ENCODE results near the gene RHOV. TPM values are rescaled to one million over a fixed set of nuclear protein-coding genes. Genes with fewer than 3 reads are reported as not detected.

Gene RHOV
- total RNA-seq, 2 experiments from 2014 or later, result 0.63 to 1.5 TPM

GRCh38 chr15:40922608-40923005 is 48.6 kb upstream of the RHOV start:
- no peaks in the 10 kb centered on the region for H4K20me1 ChIP-seq (ENCODE audit: insufficient read depth, low read length)
- no TSS peak for BruUV-seq (replicated peaks)
- no peak overlapping the region for H3K4me2 ChIP-seq (ENCODE audit: low read length)
- no peak overlapping the region for H3K27ac ChIP-seq (ENCODE audit: low read depth, low read length, poor library complexity, severe bottlenecking)
- no peaks in the 10 kb centered on the region for H3K9me2 ChIP-seq (ENCODE audit: insufficient read depth, low read length)
- TF ChIP-seq CTCF (conservative IDR thresholded peaks at IDR 0.05; ENCODE audit: low read length), result no peak
- no peak for TF ChIP-seq EZH2phosphoT487 (IDR thresholded peaks at IDR 0.05; ENCODE audit: borderline replicate concordance, low read depth, low read length)
- ChIA-PET POLR2A (no interaction called here), CTCF (ENCODE audit: unreplicated experiment) (no interaction called here)
- H3K9me3 ChIP-seq (ENCODE audit: low read length), result no peaks in the 10 kb centered on the region
- H2AFZ ChIP-seq (ENCODE audit: low read length), result no peak overlapping the region
- peaks cover under 1% of the 10 kb centered on the region for H3K4me1 ChIP-seq (ENCODE audit: insufficient read depth, low read length, poor library complexity, severe bottlenecking)
- H3K36me3 ChIP-seq (ENCODE audit: insufficient read depth, low read length), result no peaks in the 10 kb centered on the region
- intact Hi-C loops (cut with micrococcal nuclease; ENCODE audit: unreplicated experiment), result no loop called here
- H3K4me3 ChIP-seq (ENCODE audit: low read depth, low read length, poor library complexity, severe bottlenecking), result no peak overlapping the region
- no peaks in the 10 kb centered on the region for H3K79me2 ChIP-seq (ENCODE audit: insufficient read depth, low read depth, low read length)
- DNase-seq (ENCODE audit: low spot score), result no peak

- Histone ChIP-seq H4K20me1 (ENCODE audit: insufficient read depth, low read length) (no peaks in the 10 kb centered on the region), H3K9me2 (ENCODE audit: insufficient read depth, low read length) (no peaks in the 10 kb centered on the region), H3K9me3 (ENCODE audit: low read length) (no peaks in the 10 kb centered on the region), H2AFZ (ENCODE audit: low read length) (no peak overlapping the region), H3K36me3 (ENCODE audit: insufficient read depth, low read length) (no peaks in the 10 kb centered on the region), H3K4me2 (ENCODE audit: low read length) (no peak overlapping the region), H3K27ac (ENCODE audit: low read depth, low read length, poor library complexity, severe bottlenecking) (no peak overlapping the region), H3K4me1 (ENCODE audit: insufficient read depth, low read length, poor library complexity, severe bottlenecking) (no peaks in the 10 kb centered on the region), H3K4me3 (ENCODE audit: low read depth, low read length, poor library complexity, severe bottlenecking) (no peak overlapping the region), H3K79me2 (ENCODE audit: insufficient read depth, low read depth, low read length) (no peaks in the 10 kb centered on the region)
- POLR2A ChIA-PET, result no interaction called here
- CTCF ChIA-PET (ENCODE audit: unreplicated experiment), result no interaction called here
- intact Hi-C loops (cut with micrococcal nuclease; ENCODE audit: unreplicated experiment), result no loop called here
- TF ChIP-seq CTCF (conservative IDR thresholded peaks at IDR 0.05; ENCODE audit: low read length) (no peak), EZH2phosphoT487 (IDR thresholded peaks at IDR 0.05; ENCODE audit: borderline replicate concordance, low read depth, low read length) (no peak)
- no TSS peak for BruUV-seq (replicated peaks)
- DNase-seq (ENCODE audit: low spot score), result no peak
Observed at GRCh38 chr15:40921949-40922607, 48.0 kb upstream of the RHOV start.

- ChIA-PET POLR2A (no interaction called here), CTCF (ENCODE audit: unreplicated experiment) (no interaction called here)
- Histone ChIP-seq H3K79me2 (ENCODE audit: insufficient read depth, low read depth, low read length) (no peaks in the 10 kb centered on the region), H3K9me2 (ENCODE audit: insufficient read depth, low read length) (no peaks in the 10 kb centered on the region), H4K20me1 (ENCODE audit: insufficient read depth, low read length) (no peaks in the 10 kb centered on the region), H3K27ac (ENCODE audit: low read depth, low read length, poor library complexity, severe bottlenecking) (no peak overlapping the region), H3K36me3 (ENCODE audit: insufficient read depth, low read length) (no peaks in the 10 kb centered on the region), H3K9me3 (ENCODE audit: low read length) (no peaks in the 10 kb centered on the region), H2AFZ (ENCODE audit: low read length) (no peak overlapping the region), H3K4me2 (ENCODE audit: low read length) (no peak overlapping the region), H3K4me3 (ENCODE audit: low read depth, low read length, poor library complexity, severe bottlenecking) (no peak overlapping the region), H3K4me1 (ENCODE audit: insufficient read depth, low read length, poor library complexity, severe bottlenecking) (no peaks in the 10 kb centered on the region)
- no peak for DNase-seq (ENCODE audit: low spot score)
- intact Hi-C loops (cut with micrococcal nuclease; ENCODE audit: unreplicated experiment), result no loop called here
- BruUV-seq (replicated peaks), result no TSS peak
- TF ChIP-seq EZH2phosphoT487 (IDR thresholded peaks at IDR 0.05; ENCODE audit: borderline replicate concordance, low read depth, low read length) (no peak), CTCF (conservative IDR thresholded peaks at IDR 0.05; ENCODE audit: low read length) (no peak)
Observed at GRCh38 chr15:40918799-40919392, 44.9 kb upstream of the RHOV start.
